ENCODE data around the gene PYGM.

Gene PYGM

DNA sequence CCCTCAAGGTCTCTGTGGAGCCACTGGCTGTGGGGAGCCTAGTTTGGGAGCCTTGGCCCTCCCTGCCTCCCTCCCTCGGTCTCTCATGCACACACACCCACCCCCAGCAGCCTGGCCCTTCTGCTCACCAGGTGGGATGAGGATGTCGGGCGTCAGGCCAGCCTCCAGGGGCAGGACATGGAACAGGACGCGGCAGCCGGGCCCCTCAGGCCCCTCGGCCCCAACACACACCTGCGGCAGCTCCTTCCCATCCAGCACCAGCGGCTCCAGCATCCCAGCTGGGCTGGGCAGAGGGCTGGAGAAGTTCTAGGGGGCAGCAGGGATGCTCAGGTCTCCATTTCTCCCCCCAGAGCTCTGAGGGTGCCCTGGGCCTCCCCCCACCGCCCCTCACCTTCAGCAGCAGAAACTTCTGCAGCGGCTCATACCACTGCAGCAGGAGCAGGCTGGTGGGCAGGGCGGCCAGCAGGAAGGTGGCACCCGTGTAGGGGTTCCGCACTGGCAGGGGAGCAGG lies 32.1 kb upstream of the PYGM start:
- no peak overlapping the region for H3K4me2 ChIP-seq (ENCODE audit: low read length)
- no peaks in the 10 kb centered on the region for H3K79me2 ChIP-seq
- no peaks in the 10 kb centered on the region for H3K27me3 ChIP-seq (ENCODE audit: control insufficient read depth, insufficient read depth, low read length)
- H3K9me3 ChIP-seq (ENCODE audit: control insufficient read depth, low read length) = no peaks in the 10 kb centered on the region
- no peak overlapping the region for H3K9ac ChIP-seq
- TF ChIP-seq, protein P1, sequence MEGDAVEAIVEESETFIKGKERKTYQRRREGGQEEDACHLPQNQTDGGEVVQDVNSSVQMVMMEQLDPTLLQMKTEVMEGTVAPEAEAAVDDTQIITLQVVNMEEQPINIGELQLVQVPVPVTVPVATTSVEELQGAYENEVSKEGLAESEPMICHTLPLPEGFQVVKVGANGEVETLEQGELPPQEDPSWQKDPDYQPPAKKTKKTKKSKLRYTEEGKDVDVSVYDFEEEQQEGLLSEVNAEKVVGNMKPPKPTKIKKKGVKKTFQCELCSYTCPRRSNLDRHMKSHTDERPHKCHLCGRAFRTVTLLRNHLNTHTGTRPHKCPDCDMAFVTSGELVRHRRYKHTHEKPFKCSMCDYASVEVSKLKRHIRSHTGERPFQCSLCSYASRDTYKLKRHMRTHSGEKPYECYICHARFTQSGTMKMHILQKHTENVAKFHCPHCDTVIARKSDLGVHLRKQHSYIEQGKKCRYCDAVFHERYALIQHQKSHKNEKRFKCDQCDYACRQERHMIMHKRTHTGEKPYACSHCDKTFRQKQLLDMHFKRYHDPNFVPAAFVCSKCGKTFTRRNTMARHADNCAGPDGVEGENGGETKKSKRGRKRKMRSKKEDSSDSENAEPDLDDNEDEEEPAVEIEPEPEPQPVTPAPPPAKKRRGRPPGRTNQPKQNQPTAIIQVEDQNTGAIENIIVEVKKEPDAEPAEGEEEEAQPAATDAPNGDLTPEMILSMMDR (IDR thresholded peaks at IDR 0.05) = no peak
- H3K4me1 ChIP-seq = no peaks in the 10 kb centered on the region
- H3K4me3 ChIP-seq (ENCODE audit: low read depth, low read length) = no peak overlapping the region
- no peaks in the 10 kb centered on the region for H3K36me3 ChIP-seq (ENCODE audit: control insufficient read depth, insufficient read depth, low read length)
- H3K27ac ChIP-seq = no peak overlapping the region
- H2AFZ ChIP-seq = no peak overlapping the region

DNA sequence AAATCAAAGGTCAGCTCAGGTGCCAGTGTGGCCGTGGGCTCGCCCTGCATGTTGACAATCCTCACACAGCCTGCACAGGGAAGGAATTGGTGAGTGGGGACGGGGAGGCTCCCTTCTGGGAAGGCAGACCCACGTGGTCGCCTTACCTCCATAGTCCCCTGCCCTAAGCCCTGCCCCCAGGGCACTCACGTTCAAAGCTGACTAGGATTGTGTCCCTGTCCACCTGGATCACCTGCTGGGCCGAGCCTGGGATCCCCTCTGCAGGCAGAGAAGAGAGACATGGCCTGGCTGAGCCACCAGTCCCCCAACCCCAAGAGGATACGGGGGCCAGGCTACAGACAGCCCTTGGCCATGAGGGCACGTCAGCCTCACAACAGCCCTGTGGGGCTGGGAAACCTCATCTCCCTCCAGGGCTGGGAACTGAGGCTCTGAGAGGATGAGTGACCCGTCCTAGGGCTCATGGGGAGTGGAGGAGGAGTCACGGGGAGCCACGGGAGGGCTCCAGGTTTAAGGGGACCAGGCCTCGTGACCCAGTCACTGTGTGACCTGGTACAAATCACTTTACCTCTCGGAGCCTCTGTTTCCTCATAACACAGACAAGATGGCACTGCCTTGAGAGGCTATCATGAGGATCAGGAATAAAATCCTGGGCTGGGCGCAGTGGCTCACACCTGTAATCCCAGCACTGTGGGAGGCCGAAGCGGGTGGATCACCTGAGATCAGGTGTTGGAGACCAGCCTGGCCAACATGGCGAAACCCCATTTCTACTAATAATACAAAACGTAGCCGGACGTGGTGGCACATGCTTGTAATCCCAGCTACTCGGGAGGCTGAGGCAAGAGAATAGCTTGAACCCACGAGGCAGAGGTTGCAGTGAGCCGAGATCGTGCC lies 30.7 kb upstream of the PYGM start:
- H3K9ac ChIP-seq = no peak overlapping the region
- H3K27me3 ChIP-seq (ENCODE audit: control insufficient read depth, insufficient read depth, low read length) = no peaks in the 10 kb centered on the region
- H3K4me3 ChIP-seq (ENCODE audit: low read depth, low read length) = no peak overlapping the region
- no peak overlapping the region for H3K27ac ChIP-seq
- H3K9me3 ChIP-seq (ENCODE audit: control insufficient read depth, low read length) = no peaks in the 10 kb centered on the region
- H3K4me2 ChIP-seq (ENCODE audit: low read length) = no peak overlapping the region
- no peaks in the 10 kb centered on the region for H3K36me3 ChIP-seq (ENCODE audit: control insufficient read depth, insufficient read depth, low read length)
- TF ChIP-seq, protein P1 (IDR thresholded peaks at IDR 0.05) = no peak
- H2AFZ ChIP-seq = no peak overlapping the region
- no peaks in the 10 kb centered on the region for H3K4me1 ChIP-seq
- H3K79me2 ChIP-seq = no peaks in the 10 kb centered on the region

DNA sequence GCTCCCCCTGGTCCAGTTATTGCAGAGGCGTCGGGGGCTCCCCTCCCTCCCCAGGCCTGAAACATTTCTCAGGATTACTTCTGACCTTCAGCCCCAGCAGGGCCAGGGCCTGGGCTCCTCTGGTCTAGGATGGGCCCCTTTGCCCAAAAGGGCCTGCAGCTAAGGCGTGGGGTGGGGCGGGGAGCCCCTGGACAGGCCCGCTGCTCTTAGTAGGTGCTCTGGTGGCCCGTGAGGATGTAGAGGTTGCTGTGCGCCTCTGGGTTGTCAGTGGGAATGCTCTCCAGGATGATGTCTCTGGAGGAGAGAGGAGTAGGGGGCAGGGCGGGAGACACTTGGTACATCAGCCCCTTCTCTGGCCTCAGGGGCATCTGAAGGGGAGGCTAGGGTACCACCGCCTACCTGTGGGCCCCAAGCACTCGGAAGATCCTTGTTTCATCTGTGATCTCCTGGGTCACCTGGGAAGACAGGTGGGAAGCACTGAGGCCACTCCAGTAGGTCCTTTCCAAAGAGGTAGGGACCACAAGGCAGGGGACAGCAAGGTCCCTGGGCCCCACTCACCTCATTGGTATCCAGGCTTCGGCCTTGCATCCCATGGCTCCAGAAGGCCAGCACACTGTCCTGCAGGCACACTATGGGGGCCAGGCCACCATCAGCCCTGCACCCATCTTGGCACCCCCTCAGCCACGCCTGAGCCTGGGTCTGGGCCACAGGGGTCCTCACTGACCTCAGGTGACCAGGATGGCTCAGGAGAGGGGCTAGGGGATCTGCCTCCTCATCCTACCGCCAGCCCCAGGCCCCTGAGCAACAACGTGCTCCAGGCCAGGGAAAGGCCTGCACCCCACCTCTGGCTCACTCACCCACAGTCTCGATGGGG lies 29.8 kb upstream of the PYGM start:
- no peaks in the 10 kb centered on the region for H3K79me2 ChIP-seq
- H3K27me3 ChIP-seq (ENCODE audit: control insufficient read depth, insufficient read depth, low read length) = no peaks in the 10 kb centered on the region
- no peak overlapping the region for H3K4me3 ChIP-seq (ENCODE audit: low read depth, low read length)
- H3K9me3 ChIP-seq (ENCODE audit: control insufficient read depth, low read length) = no peaks in the 10 kb centered on the region
- H3K4me1 ChIP-seq = no peaks in the 10 kb centered on the region
- no peak overlapping the region for H3K27ac ChIP-seq
- no peaks in the 10 kb centered on the region for H3K36me3 ChIP-seq (ENCODE audit: control insufficient read depth, insufficient read depth, low read length)
- no peak overlapping the region for H3K4me2 ChIP-seq (ENCODE audit: low read length)
- TF ChIP-seq, protein P1 (IDR thresholded peaks at IDR 0.05) = no peak
- H3K9ac ChIP-seq = no peak overlapping the region
- no peak overlapping the region for H2AFZ ChIP-seq

DNA sequence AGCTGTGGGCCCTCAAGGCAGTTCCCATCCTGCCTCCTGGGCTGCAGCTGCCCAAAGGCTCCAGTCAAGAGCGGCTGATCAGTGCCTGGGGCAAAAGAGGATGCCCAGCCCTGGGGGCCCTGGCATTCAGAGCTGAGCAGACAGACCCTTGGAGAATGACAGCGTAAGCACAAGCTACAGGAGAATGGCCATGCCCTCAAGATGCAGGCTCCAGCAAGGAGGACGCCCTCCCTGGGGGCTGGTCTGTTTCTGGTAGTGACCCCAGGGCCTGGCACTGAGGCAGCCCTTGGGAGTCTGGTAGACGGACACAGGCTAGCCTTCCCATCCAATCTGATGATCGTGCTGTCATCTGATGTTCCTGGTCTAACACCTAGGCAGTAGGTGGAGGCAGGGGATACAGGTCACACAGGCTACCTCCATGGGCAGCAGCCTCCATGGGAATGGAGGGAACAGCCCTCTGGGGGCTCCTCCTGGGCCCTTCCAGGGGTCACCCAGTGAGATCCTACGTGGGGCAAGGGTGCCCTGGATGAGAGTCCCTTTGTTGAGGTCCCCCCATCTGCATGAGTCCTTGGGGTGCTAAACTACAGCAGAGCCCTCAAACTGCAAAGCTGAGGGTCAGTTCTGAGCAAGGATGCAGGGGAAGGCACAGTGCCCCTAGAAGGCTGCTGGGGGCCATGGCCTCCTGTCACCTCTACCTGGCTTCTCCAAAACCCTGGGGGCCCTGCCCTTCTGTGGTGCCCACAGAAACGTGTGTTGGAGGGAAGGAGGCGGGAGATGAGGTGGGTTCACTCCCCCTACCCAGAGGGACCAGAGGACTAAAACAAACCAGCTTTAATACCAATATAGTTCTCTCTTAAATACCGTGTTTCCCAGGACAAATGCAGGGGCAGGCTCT lies 28.8 kb upstream of the PYGM start:
- Histone ChIP-seq H3K4me1 (no peaks in the 10 kb centered on the region), H3K4me2 (ENCODE audit: low read length) (no peak overlapping the region), H3K36me3 (ENCODE audit: control insufficient read depth, insufficient read depth, low read length) (no peaks in the 10 kb centered on the region), H3K27me3 (ENCODE audit: control insufficient read depth, insufficient read depth, low read length) (no peaks in the 10 kb centered on the region), H3K9ac (no peak overlapping the region), H2AFZ (no peak overlapping the region), H3K4me3 (ENCODE audit: low read depth, low read length) (no peak overlapping the region), H3K79me2 (no peaks in the 10 kb centered on the region), H3K27ac (no peak overlapping the region), H3K9me3 (ENCODE audit: control insufficient read depth, low read length) (no peaks in the 10 kb centered on the region)
- TF ChIP-seq, protein P1 (IDR thresholded peaks at IDR 0.05) = no peak
